Measurements from ENCODE around the gene CLDN4. TPM values are rescaled to one million over a fixed set of nuclear protein-coding genes. Genes with fewer than 3 reads are reported as not detected.

Gene CLDN4
- total RNA-seq, 1 experiment from 2014 or later, result 15.6 TPM

DNA sequence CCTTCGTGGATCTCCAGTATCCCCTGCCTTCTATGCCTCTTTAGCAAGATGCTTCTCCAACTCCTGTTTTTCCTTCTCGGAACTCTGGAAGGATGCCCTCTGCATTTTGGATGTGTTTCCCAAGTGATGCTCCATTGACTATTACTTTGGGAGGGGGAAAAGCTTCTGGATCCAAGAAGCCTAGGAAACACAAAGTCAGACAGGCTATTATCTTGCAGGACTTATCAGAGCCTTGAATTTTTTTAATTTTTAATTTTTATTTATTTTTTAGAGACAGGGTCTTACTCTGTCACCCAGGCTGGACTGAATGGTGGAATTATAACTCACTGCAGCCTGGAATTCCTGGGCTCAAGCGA is 51.2 kb downstream of the CLDN4 start:
- no peaks in the 10 kb centered on the region for H3K9me3 Mint-ChIP-seq
- Histone ChIP-seq H4K5ac (ENCODE audit: insufficient read length, low read depth, low read length) (no peak overlapping the region), H2BK5ac (ENCODE audit: insufficient read length, low read length) (no peak overlapping the region), H3K4me1 (ENCODE audit: insufficient read depth, low read length) (no peaks in the 10 kb centered on the region), H4K20me1 (ENCODE audit: control insufficient read depth, insufficient read depth, insufficient read length) (no peaks in the 10 kb centered on the region), H2AK5ac (ENCODE audit: insufficient read length, low read length) (no peak overlapping the region), H3K23ac (ENCODE audit: insufficient read length, low read depth, low read length) (no peak overlapping the region), H3K23me2 (ENCODE audit: insufficient read length, low read depth, low read length, poor library complexity, severe bottlenecking) (no peaks in the 10 kb centered on the region), H3K27me3 (ENCODE audit: insufficient read depth, low read length) (no peaks in the 10 kb centered on the region), H4K8ac (replicated peaks; ENCODE audit: insufficient read length, low read depth, low read length) (no peak overlapping the region), H2AFZ (ENCODE audit: low read length) (no peak overlapping the region), H2BK120ac (ENCODE audit: low read depth, low read length, poor library complexity, severe bottlenecking) (no peak overlapping the region), H2BK15ac (ENCODE audit: low read depth, low read length) (no peak overlapping the region), H3K79me1 (ENCODE audit: insufficient read depth, low read depth, low read length, poor library complexity, severe bottlenecking) (no peaks in the 10 kb centered on the region), H2BK12ac (ENCODE audit: insufficient read length, low read depth, low read length) (no peak overlapping the region), H3T11ph (ENCODE audit: low read length) (no peak overlapping the region), H3K9ac (ENCODE audit: extremely low read depth, insufficient read length, low read length) (no peak overlapping the region), H3K79me2 (ENCODE audit: insufficient read depth, low read length) (no peaks in the 10 kb centered on the region), H3K9me3 (ENCODE audit: control insufficient read depth, low read depth, low read length) (no peaks in the 10 kb centered on the region), H3K18ac (ENCODE audit: insufficient read length, low read depth, low read length) (no peak overlapping the region), H3K14ac (ENCODE audit: insufficient read depth, low read length) (no peak overlapping the region), H3K27ac (ENCODE audit: insufficient read length, low read depth, low read length) (no peak overlapping the region), H2BK20ac (ENCODE audit: low read depth, low read length, poor library complexity, severe bottlenecking) (no peak overlapping the region), H4K91ac (ENCODE audit: insufficient read length, low read depth, low read length) (no peak overlapping the region), H3K56ac (ENCODE audit: insufficient read length, low read depth, low read length) (no peak overlapping the region), H3K4me2 (ENCODE audit: insufficient read depth, insufficient read length, low read length) (no peak overlapping the region), H3K4ac (ENCODE audit: low read depth, low read length) (no peak overlapping the region)
- no peak overlapping the region for H3K4me3 Mint-ChIP-seq
- WGBS (ENCODE audit: extremely low coverage, insufficient read length, low lambda C conversion rate), result no CpG with 5 or more reads among the region's 3 CpGs
- H3K36me3 Mint-ChIP-seq (ENCODE audit: insufficient read depth in 1 of 3, low read depth in 3 of 3), result no peaks in the 10 kb centered on the region
- DNase-seq, result no peak
- no peak for TF ChIP-seq CTCF (conservative IDR thresholded peaks at IDR 0.05)
- no peak overlapping the region for H3K27ac Mint-ChIP-seq
- peaks cover 4 to 15% of the 10 kb centered on the region in 2 experiments; a peak in 3 of 4 replicates for H3K4me1 Mint-ChIP-seq
- H3K27me3 Mint-ChIP-seq (ENCODE audit: low read depth), result peaks cover 9% of the 10 kb centered on the region

Other genes starting within 250 kb of the CLDN4 start
- gene MLXIPL, start 206.5 kb upstream of the CLDN4 start, total RNA-seq (2021), result 5.5 and 6.1 TPM in 2 replicates
- gene VPS37D, start 163.2 kb upstream of the CLDN4 start, total RNA-seq (2021), result 0.85 and 1.3 TPM in 2 replicates
- 8.1 and 8.7 TPM in 2 replicates for gene DNAJC30, start 147.5 kb upstream of the CLDN4 start, total RNA-seq (2021)
- 68.5 and 78.1 TPM in 2 replicates for gene BUD23, start 147.4 kb upstream of the CLDN4 start, total RNA-seq (2021)
- gene STX1A, start 111.3 kb upstream of the CLDN4 start, total RNA-seq (2021), result 9.3 and 10.1 TPM in 2 replicates
- 29.4 and 34.4 TPM in 2 replicates for gene ABHD11, start 92.2 kb upstream of the CLDN4 start, total RNA-seq (2021)
- gene CLDN3, start 60.7 kb upstream of the CLDN4 start, total RNA-seq (2021), result 16.5 and 16.9 TPM in 2 replicates
- 13.5 and 14.9 TPM in 2 replicates for gene METTL27, start 11.5 kb downstream of the CLDN4 start, total RNA-seq (2021)
- gene TMEM270, start 30.2 kb downstream of the CLDN4 start, total RNA-seq (2021), result not detected in 2 replicates
- gene ELN, start 197.2 kb downstream of the CLDN4 start, total RNA-seq (2021), result 0.37 and 0.55 TPM in 2 replicates